A549 (cell line): ENCODE results near the gene TRPC3.

Experiments used
- BHLHE40 ChIP-seq: IDR thresholded peaks from 2 replicates; pipeline ENCODE4 v1.6.1; 2012; ENCODE audit warnings: low read depth, low read length, inconsistent platforms
- CBX2 ChIP-seq: fragments of 200-600 bp; sonication (generic); IDR thresholded peaks from 2 replicates; pipeline ENCODE4 v1.6.1; 2016; ENCODE audit warnings: low read depth, mild to moderate bottlenecking, borderline replicate concordance
- EP300 ChIP-seq, 2 experiments: fragments of >200 bp; sonication (Bioruptor Twin); formaldehyde crosslinking; IDR thresholded peaks; 2 replicates in 1 of 2; 3 replicates in 1 of 2; pipeline ENCODE4 v1.6.1; 2016 to 2017
- ESRRA ChIP-seq: fragments of 150-350 bp; IDR thresholded peaks from 2 replicates; pipeline ENCODE4 v1.6.1; 2014; ENCODE audit warnings: mild to moderate bottlenecking, low read length, borderline replicate concordance
- POLR2A ChIP-seq: IDR thresholded peaks from 2 replicates; pipeline ENCODE4 v1.6.1; 2012; ENCODE audit warnings: mild to moderate bottlenecking, low read length
- TP53 ChIP-seq: fragments of 250-450 bp; sonication (Bioruptor Pico); IDR thresholded peaks from 2 replicates; pipeline ENCODE4 v1.5.0; 2021; ENCODE audit warnings: mild to moderate bottlenecking, moderate library complexity
- TF ChIP-seq, protein P1 (sequence below): fragments of >200 bp; sonication (Bioruptor Twin); formaldehyde crosslinking; IDR thresholded peaks from 3 replicates; pipeline ENCODE4 v1.5.1; 2016
- TF ChIP-seq, protein P2 (sequence below): IDR thresholded peaks from 2 replicates; pipeline ENCODE4 v1.6.1; 2012
- TF ChIP-seq, protein P3 (sequence below): IDR thresholded peaks from 2 replicates; pipeline ENCODE4 v1.6.1; 2012

DNA sequence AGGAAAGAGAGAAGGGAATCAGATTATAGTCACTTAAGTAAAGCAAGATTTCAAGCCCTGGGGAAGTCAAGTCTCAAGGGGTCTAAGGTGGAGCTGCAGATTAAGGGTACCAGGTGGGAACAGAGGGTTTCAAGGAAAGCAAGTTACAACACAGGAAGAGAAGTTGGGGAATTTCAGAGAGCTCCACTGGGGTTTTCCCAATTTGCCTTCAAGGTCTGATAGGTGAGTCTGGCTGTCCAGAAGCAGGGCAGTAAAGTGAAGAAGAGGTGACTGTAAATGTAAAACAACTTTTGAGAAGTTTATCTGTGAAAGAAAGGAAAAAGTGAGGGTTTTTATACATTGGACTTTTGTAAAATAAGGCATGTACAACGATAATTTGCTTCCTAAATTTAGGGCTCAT lies 37.1 kb upstream of the TRPC3 start:
- TF ChIP-seq, protein P1, sequence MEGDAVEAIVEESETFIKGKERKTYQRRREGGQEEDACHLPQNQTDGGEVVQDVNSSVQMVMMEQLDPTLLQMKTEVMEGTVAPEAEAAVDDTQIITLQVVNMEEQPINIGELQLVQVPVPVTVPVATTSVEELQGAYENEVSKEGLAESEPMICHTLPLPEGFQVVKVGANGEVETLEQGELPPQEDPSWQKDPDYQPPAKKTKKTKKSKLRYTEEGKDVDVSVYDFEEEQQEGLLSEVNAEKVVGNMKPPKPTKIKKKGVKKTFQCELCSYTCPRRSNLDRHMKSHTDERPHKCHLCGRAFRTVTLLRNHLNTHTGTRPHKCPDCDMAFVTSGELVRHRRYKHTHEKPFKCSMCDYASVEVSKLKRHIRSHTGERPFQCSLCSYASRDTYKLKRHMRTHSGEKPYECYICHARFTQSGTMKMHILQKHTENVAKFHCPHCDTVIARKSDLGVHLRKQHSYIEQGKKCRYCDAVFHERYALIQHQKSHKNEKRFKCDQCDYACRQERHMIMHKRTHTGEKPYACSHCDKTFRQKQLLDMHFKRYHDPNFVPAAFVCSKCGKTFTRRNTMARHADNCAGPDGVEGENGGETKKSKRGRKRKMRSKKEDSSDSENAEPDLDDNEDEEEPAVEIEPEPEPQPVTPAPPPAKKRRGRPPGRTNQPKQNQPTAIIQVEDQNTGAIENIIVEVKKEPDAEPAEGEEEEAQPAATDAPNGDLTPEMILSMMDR: no peak
- TF ChIP-seq, protein P2, sequence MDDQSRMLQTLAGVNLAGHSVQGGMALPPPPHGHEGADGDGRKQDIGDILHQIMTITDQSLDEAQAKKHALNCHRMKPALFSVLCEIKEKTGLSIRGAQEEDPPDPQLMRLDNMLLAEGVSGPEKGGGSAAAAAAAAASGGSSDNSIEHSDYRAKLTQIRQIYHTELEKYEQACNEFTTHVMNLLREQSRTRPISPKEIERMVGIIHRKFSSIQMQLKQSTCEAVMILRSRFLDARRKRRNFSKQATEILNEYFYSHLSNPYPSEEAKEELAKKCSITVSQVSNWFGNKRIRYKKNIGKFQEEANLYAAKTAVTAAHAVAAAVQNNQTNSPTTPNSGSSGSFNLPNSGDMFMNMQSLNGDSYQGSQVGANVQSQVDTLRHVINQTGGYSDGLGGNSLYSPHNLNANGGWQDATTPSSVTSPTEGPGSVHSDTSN: no peak
- TF ChIP-seq TP53 (no peak), CBX2 (no peak), POLR2A (no peak), ESRRA (no peak), BHLHE40 (no peak), EP300 (IDR thresholded peaks at IDR 0.05) (no peak)
- TF ChIP-seq, protein P3, sequence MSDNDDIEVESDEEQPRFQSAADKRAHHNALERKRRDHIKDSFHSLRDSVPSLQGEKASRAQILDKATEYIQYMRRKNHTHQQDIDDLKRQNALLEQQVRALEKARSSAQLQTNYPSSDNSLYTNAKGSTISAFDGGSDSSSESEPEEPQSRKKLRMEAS: no peak
